ES-I3 (cell line): ENCODE data around the gene DNM2.

Experiments used
- H3K36me3 ChIP-seq: 2 replicates; pipeline ENCODE4 v1.6.1; 2013; ENCODE audit warnings: mild to moderate bottlenecking, low read length, control low read depth, moderate library complexity; ENCODE audit not compliant: insufficient read depth
- H3K4me1 ChIP-seq: 2 replicates; pipeline ENCODE4 v1.6.1; 2013; ENCODE audit warnings: mild to moderate bottlenecking, control low read depth, low read length; ENCODE audit not compliant: insufficient read depth
- H3K9ac ChIP-seq: 2 replicates; pipeline ENCODE4 v1.6.1; 2013; ENCODE audit warnings: low read depth, mild to moderate bottlenecking, low read length, moderate library complexity
- H3K9me3 ChIP-seq: 2 replicates; pipeline ENCODE4 v1.6.1; 2013; ENCODE audit warnings: mild to moderate bottlenecking, low read length, moderate library complexity; ENCODE audit not compliant: control insufficient read depth, insufficient read depth

Gene DNM2

DNA sequence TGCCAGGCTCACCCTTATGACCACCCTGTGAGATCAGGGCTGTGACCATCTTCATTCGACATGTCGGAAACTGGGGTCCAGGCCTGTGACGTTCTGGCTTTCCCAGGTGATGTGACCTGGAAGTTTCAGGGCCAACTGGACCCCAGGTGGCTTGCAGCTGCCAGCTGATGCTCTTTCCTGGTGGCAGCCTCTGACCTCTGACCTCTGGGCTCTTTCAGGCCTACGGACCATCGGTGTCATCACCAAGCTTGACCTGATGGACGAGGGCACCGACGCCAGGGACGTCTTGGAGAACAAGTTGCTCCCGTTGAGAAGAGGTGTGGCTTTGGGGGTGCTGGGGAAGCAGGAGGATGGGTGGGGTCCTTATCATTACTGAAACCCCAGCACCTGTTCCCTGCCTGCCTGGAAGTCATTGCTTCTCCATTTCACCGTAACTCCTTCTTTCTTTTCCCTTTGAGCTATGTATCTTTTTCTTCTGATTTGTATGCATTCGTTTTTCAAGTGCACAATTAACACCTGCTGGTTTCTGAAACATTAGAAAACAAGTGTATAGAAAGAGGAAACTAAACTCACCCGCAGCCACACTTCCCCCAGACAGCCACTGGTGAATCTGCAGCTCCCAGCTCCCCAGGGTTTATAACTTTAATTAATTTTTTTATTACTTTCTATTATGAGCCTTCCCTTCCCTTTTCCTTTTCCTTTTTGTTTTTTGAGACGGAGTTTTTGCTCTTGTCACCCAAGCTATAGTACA is 59.2 kb downstream of the DNM2 start:
- H3K4me1 ChIP-seq: no peaks in the 10 kb centered on the region
- H3K9ac ChIP-seq: no peak overlapping the region
- no peaks in the 10 kb centered on the region for H3K9me3 ChIP-seq
- peaks cover 17% of the 10 kb centered on the region; the same call in 1 of the 2 replicates for H3K36me3 ChIP-seq

DNA sequence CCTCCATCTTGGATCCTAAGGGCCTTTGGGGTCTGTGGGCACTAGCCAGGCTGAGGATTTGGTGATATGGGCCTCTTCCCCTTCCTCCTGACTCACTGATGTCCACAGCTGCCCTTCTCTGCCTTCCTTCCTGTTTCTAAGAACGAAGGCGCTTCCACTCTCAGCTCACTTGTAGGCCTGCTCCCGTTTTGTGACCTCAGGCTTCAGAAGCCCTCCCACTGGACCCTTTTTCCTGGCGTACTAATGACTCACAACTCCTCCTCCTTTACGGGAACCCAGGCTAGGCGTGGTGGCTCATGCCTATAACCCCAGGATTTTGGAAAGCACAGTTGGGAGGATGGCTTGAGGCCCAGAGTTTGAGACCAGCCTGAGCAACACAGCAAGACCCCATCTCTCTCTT is 62.5 kb downstream of the DNM2 start:
- Histone ChIP-seq H3K9me3 (no peaks in the 10 kb centered on the region), H3K9ac (no peak overlapping the region), H3K36me3 (peaks cover 10% of the 10 kb centered on the region; the same call in 1 of the 2 replicates), H3K4me1 (no peaks in the 10 kb centered on the region)

GRCh38 chr19:10782795-10783194 is 64.9 kb downstream of the DNM2 start:
- H3K4me1 ChIP-seq: no peaks in the 10 kb centered on the region
- peaks cover 15% of the 10 kb centered on the region for H3K36me3 ChIP-seq
- no peak overlapping the region for H3K9ac ChIP-seq
- no peaks in the 10 kb centered on the region for H3K9me3 ChIP-seq

DNA sequence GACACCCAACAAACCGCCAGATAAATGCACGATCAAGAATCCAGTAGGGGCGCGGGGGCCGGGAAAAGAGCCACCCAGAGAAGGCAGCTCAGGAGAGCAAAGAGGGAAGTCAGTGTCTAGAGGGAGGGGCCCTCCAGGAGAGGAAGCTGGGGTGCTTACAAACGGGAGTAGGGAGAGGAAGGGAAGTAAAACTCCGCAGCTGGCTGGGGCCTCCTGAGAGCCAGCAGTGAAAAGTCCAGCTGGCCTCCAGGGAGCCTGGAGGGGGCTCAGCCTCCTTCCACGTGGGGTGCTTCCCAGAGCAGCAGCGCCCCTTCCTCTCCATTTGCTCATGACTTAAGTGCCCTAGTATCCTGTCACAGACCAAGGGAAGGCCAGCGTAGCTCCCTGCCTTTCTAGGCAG is 66.4 kb downstream of the DNM2 start:
- Histone ChIP-seq H3K9me3 (no peaks in the 10 kb centered on the region), H3K4me1 (no peaks in the 10 kb centered on the region), H3K36me3 (peaks cover 11% of the 10 kb centered on the region), H3K9ac (no peak overlapping the region)

- Histone ChIP-seq H3K4me1 (no peaks in the 10 kb centered on the region), H3K9ac (no peak overlapping the region), H3K9me3 (no peaks in the 10 kb centered on the region), H3K36me3 (peaks cover 9% of the 10 kb centered on the region)
Observed at GRCh38 chr19:10788146-10788545, 70.3 kb downstream of the DNM2 start.

DNA sequence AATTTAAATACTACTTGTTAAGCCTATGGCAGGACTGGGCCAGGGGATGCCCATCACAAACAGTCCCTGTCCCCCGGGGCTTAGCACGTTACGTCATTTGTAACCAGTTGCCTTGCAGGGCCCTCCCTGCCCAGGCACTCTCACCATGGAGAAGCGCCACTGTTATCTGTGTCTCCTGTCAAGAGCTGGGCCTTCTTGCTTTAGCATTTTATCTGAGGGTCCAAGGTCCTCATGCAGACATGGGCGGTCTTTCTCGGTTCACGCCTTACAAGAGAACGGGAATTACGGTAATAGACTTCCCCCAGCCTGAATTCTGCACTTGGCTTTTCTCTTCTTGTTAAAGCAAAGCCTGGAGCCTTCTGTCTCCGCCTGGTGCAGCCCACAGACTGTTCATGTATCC is 72.0 kb downstream of the DNM2 start:
- H3K9ac ChIP-seq: no peak overlapping the region
- peaks cover 4% of the 10 kb centered on the region for H3K36me3 ChIP-seq
- H3K4me1 ChIP-seq: no peaks in the 10 kb centered on the region
- H3K9me3 ChIP-seq: no peaks in the 10 kb centered on the region

DNA sequence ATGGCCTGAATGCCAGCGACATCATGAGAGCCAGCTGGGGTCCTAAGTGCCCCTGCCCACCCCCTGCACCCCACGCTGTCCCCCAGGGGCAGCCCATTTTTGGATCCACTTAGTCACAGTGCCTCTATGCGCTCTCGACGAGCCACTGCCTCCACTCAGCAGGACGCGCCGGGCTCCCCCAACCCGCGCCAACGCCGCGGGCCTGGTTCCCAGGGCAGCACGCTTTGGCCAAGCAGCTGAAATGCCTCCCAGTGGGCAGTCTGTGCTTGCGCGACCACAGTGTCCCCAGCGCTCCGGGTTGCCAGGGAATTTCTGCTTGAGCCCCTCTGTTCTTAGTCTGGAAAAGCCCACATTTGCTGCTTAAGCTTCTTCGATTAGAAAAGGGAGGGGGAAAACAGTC is 78.8 kb downstream of the DNM2 start:
- Histone ChIP-seq H3K4me1 (no peaks in the 10 kb centered on the region), H3K9ac (no peak overlapping the region), H3K9me3 (no peaks in the 10 kb centered on the region), H3K36me3 (peaks cover 4% of the 10 kb centered on the region)

- peaks cover 7% of the 10 kb centered on the region for H3K36me3 ChIP-seq
- no peak overlapping the region for H3K9ac ChIP-seq
- no peaks in the 10 kb centered on the region for H3K9me3 ChIP-seq
- H3K4me1 ChIP-seq: no peaks in the 10 kb centered on the region
Observed at GRCh38 chr19:10797078-10797477, 79.2 kb downstream of the DNM2 start.

- H3K36me3 ChIP-seq: peaks cover 11% of the 10 kb centered on the region
- H3K9ac ChIP-seq: no peak overlapping the region
- no peaks in the 10 kb centered on the region for H3K9me3 ChIP-seq
- no peaks in the 10 kb centered on the region for H3K4me1 ChIP-seq
Observed at GRCh38 chr19:10797541-10798256, 79.8 kb downstream of the DNM2 start.

GRCh38 chr19:10800488-10800887 is 82.6 kb downstream of the DNM2 start:
- Histone ChIP-seq H3K36me3 (peaks cover 24% of the 10 kb centered on the region), H3K4me1 (no peaks in the 10 kb centered on the region), H3K9ac (no peak overlapping the region), H3K9me3 (no peaks in the 10 kb centered on the region)

DNA sequence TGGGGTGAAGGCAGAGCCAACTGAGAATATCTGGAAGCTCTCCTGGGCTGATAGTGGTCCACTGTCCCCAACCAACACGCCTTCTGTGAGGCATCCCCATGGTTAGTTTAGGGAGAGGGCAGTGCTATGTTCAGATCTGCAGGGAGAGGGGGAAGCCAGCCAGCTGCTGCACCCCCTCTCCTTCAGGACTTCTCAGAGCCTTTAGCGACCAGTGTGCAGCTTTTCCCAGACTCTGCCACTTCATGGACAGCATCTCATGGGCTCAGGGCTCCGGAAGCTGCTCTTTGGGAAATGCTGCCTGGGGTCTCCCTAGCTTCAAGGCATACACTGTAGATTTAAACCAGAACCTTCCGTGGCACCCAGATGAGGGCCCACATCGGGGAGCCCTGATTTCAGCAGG is 84.6 kb downstream of the DNM2 start:
- H3K9me3 ChIP-seq: no peaks in the 10 kb centered on the region
- H3K36me3 ChIP-seq: peaks cover 24% of the 10 kb centered on the region
- H3K4me1 ChIP-seq: no peaks in the 10 kb centered on the region
- H3K9ac ChIP-seq: no peak overlapping the region

- H3K36me3 ChIP-seq: peaks cover 24% of the 10 kb centered on the region
- H3K9ac ChIP-seq: no peak overlapping the region
- no peaks in the 10 kb centered on the region for H3K4me1 ChIP-seq
- no peaks in the 10 kb centered on the region for H3K9me3 ChIP-seq
Observed at GRCh38 chr19:10803252-10803651, 85.4 kb downstream of the DNM2 start.

DNA sequence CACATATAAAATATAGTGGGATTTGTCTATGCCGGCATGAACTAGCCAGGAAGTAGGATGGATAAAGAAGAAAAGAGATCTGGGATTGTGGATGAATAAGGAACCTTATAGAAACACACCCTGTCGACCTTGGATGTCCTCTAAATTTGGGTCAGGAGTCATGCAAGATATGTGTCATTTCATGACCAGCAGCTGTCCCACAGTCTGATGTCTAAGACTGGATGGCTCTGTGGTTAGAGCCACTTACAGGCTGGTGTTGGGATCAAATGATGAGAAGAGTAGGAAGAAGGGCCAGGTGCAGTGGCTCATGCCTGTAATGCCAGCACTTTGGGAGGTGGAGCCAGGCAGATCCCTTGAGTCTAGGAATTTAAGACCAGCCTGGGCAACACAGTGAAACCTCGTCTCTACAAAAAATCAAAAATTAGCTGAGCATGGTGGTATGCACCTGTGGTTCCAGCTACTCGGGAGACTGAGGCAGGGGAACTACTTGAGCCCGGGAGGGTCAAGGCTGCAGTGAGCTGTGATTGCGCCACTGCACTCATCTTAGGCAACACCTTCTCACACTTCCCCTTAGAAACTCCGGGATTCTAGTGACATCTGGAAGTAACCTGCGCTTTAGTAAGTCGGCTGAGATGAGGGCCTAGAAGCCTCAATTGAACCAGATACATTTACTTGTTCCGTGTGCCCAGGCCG is 87.3 kb downstream of the DNM2 start:
- Histone ChIP-seq H3K9ac (no peak overlapping the region), H3K36me3 (peaks cover 27% of the 10 kb centered on the region), H3K9me3 (no peaks in the 10 kb centered on the region), H3K4me1 (no peaks in the 10 kb centered on the region)

DNA sequence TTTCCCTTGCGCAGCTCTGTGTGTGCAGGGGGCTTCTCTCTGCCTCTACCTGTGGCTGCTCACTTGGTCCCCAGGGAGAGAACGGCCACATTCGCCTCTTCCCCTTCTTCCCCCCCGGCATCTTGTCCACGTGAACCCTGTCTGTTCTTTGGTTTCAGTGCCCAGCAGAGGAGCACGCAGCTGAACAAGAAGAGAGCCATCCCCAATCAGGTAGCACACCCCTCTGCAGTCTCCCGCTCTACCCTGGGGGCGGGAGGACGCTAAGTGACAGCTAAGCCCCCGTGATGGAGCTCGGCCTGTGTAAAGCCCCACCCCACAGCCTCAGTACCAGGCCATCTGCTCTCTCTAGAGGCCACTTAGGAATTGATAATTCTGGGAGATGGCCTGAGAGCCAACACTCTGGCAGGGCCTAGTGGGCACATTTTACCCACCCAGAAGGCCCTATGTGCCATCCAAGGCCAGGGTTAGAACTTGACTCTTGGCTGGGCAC is 87.9 kb downstream of the DNM2 start:
- H3K9ac ChIP-seq: no peak overlapping the region
- peaks cover 27% of the 10 kb centered on the region for H3K36me3 ChIP-seq
- H3K9me3 ChIP-seq: no peaks in the 10 kb centered on the region
- H3K4me1 ChIP-seq: no peaks in the 10 kb centered on the region
